ENCODE results near the gene ANO4. TPM values are rescaled to one million over a fixed set of nuclear protein-coding genes. Genes with fewer than 3 reads are reported as not detected.
A peak's percentile ranks its signal among the peaks of the same experiment; 100 is the strongest.

ANO4 gene
- total RNA-seq, 1 experiment from 2014 or later = 5.7 TPM

- no peaks in the 10 kb centered on the region for H3K27me3 ChIP-seq (ENCODE audit: insufficient read depth, low read length)
- no peaks in the 10 kb centered on the region for H3K79me2 ChIP-seq (ENCODE audit: insufficient read depth, low read length)
- WGBS (ENCODE audit: extremely low coverage, insufficient read length, low lambda C conversion rate) = no CpG with 5 or more reads among the region's 1 CpG
- peaks cover 6% of the 10 kb centered on the region for H3K4me1 ChIP-seq (ENCODE audit: insufficient read depth, low read length)
- no peak overlapping the region for H3K56ac ChIP-seq (ENCODE audit: insufficient read length, low read depth, low read length)
- H4K20me1 ChIP-seq (ENCODE audit: control insufficient read depth, insufficient read depth, insufficient read length) = no peaks in the 10 kb centered on the region
- Mint-ChIP-seq H3K36me3 (ENCODE audit: insufficient read depth in 1 of 3, low read depth in 3 of 3) (no peaks in the 10 kb centered on the region), H3K27me3 (ENCODE audit: low read depth) (no peaks in the 10 kb centered on the region), H3K4me3 (no peak overlapping the region), H3K27ac (no peak overlapping the region; a peak in 2 of 7 replicates), H3K4me1 (peaks cover 21 to 25% of the 10 kb centered on the region in 2 experiments), H3K9me3 (no peaks in the 10 kb centered on the region)
- H3K14ac ChIP-seq (ENCODE audit: insufficient read depth, low read length) = no peak overlapping the region
- no peaks in the 10 kb centered on the region for H3K79me1 ChIP-seq (ENCODE audit: insufficient read depth, low read depth, low read length, poor library complexity, severe bottlenecking)
- H3K27ac ChIP-seq (ENCODE audit: insufficient read length, low read depth, low read length) = no peak overlapping the region
- H3K4me2 ChIP-seq (ENCODE audit: insufficient read depth, insufficient read length, low read length) = peak overlapping the region; percentile 1
- no peak overlapping the region for H3T11ph ChIP-seq (ENCODE audit: low read length)
- H4K5ac ChIP-seq (ENCODE audit: insufficient read length, low read depth, low read length) = no peak overlapping the region
- H2BK12ac ChIP-seq (ENCODE audit: insufficient read length, low read depth, low read length) = no peak overlapping the region
- no peak overlapping the region for H2BK15ac ChIP-seq (ENCODE audit: low read depth, low read length)
- H4K8ac ChIP-seq (replicated peaks; ENCODE audit: insufficient read length, low read depth, low read length) = no peak overlapping the region
- no peak overlapping the region for H4K91ac ChIP-seq (ENCODE audit: insufficient read length, low read depth, low read length)
- H2AFZ ChIP-seq (ENCODE audit: low read length) = no peak overlapping the region
- DNase-seq = no peak
- no peak overlapping the region for H3K23ac ChIP-seq (ENCODE audit: insufficient read length, low read depth, low read length)
- TF ChIP-seq, protein P1, sequence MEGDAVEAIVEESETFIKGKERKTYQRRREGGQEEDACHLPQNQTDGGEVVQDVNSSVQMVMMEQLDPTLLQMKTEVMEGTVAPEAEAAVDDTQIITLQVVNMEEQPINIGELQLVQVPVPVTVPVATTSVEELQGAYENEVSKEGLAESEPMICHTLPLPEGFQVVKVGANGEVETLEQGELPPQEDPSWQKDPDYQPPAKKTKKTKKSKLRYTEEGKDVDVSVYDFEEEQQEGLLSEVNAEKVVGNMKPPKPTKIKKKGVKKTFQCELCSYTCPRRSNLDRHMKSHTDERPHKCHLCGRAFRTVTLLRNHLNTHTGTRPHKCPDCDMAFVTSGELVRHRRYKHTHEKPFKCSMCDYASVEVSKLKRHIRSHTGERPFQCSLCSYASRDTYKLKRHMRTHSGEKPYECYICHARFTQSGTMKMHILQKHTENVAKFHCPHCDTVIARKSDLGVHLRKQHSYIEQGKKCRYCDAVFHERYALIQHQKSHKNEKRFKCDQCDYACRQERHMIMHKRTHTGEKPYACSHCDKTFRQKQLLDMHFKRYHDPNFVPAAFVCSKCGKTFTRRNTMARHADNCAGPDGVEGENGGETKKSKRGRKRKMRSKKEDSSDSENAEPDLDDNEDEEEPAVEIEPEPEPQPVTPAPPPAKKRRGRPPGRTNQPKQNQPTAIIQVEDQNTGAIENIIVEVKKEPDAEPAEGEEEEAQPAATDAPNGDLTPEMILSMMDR (conservative IDR thresholded peaks at IDR 0.05) = no peak
- H2BK5ac ChIP-seq (ENCODE audit: insufficient read length, low read length) = no peak overlapping the region
- H2BK120ac ChIP-seq (ENCODE audit: low read depth, low read length, poor library complexity, severe bottlenecking) = no peak overlapping the region
- H2BK20ac ChIP-seq (ENCODE audit: low read depth, low read length, poor library complexity, severe bottlenecking) = no peak overlapping the region
- H2AK5ac ChIP-seq (ENCODE audit: insufficient read length, low read length) = no peak overlapping the region
- no peak overlapping the region for H3K4ac ChIP-seq (ENCODE audit: low read depth, low read length)
- no peaks in the 10 kb centered on the region for H3K23me2 ChIP-seq (ENCODE audit: insufficient read length, low read depth, low read length, poor library complexity, severe bottlenecking)
- no peak overlapping the region for H3K18ac ChIP-seq (ENCODE audit: insufficient read length, low read depth, low read length)
- no peaks in the 10 kb centered on the region for H3K9me3 ChIP-seq (ENCODE audit: control insufficient read depth, low read depth, low read length)
- H3K9ac ChIP-seq (ENCODE audit: extremely low read depth, insufficient read length, low read length) = no peak overlapping the region
Observed at GRCh38 chr12:100778967-100779590, 15.5 kb upstream of the ANO4 start.
